GM19193 (cell line): ENCODE data around the gene CERS5.

Experiments used
- POLR2A ChIP-seq: IDR thresholded peaks from 4 replicates; pipeline ENCODE4 v1.6.1; 2011; ENCODE audit not compliant: insufficient read depth, insufficient read length; ENCODE audit errors: extremely low read depth

CERS5 gene

DNA sequence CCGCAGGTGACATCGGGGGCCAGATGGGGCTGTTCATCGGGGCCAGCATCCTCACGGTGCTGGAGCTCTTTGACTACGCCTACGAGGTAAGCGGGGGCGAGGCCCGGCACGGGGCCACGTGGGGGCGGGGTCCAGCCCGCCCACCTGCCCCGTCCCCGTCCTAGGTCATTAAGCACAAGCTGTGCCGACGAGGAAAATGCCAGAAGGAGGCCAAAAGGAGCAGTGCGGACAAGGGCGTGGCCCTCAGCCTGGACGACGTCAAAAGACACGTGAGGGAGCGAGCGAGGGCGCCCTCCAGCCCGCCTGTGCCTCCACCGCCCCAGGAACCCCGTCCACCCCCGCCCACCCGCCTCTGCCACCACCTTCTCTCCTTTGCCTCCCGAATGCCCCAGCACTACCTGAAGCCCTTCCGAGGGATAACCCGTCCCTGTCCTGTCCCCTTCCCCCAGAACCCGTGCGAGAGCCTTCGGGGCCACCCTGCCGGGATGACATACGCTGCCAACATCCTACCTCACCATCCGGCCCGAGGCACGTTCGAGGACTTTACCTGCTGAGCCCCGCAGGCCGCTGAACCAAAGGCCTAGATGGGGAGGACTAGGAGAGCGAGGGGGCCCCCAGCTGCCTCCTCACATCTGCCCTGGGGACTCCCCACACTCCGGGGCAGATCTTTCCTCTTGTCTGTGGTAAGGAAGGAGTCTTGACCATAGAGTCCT is 85.9 kb downstream of the CERS5 start:
- TF ChIP-seq POLR2A, result no peak

DNA sequence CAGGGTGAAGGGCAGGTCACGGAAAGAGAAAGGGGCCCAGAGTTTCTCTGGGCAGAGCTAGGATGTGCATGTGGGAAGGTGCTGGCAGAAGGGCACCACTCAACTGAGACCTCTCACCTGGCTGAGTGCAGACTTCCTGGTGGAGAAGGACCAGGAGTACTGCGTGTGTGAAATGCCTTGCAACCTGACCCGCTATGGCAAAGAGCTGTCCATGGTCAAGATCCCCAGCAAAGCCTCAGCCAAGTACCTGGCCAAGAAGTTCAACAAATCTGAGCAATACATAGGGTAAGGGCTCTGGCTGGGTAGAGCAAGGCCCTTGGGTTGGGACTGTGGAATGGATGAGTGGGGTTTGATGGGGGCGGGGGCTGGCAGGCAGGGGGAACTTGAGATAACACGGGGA is 87.4 kb downstream of the CERS5 start:
- TF ChIP-seq POLR2A, result no peak
